Hepatocyte (in vitro differentiated cells): ENCODE data around the gene KRTAP5-6. TPM values are rescaled to one million over a fixed set of nuclear protein-coding genes. Genes with fewer than 3 reads are reported as not detected.

Source experiments
- DNase-seq: peaks from one replicate; pipeline ENCODE4 v3.0.0-alpha.2; 2016; ENCODE audit warnings: low spot score
- H2AFZ ChIP-seq: fragments of 200-600 bp; sonication (generic); 2 replicates; pipeline ENCODE4 v1.6.0; 2016; ENCODE audit warnings: antibody characterized with exemption, mild to moderate bottlenecking
- H3K27ac ChIP-seq: fragments of 200-600 bp; sonication (generic); 2 replicates; pipeline ENCODE4 v1.5.1; 2016; ENCODE audit warnings: mild to moderate bottlenecking
- H3K27me3 ChIP-seq: fragments of 200-600 bp; sonication (generic); 2 replicates; pipeline ENCODE4 v1.6.1; 2016
- H3K36me3 ChIP-seq: fragments of 200-600 bp; sonication (generic); replicated peaks from 2 replicates; pipeline ENCODE4 v1.5.1; 2016; ENCODE audit warnings: low read depth; ENCODE audit not compliant: insufficient read depth
- H3K4me1 ChIP-seq: fragments of 200-600 bp; sonication (generic); 2 replicates; pipeline ENCODE4 v1.5.1; 2016; ENCODE audit warnings: mild to moderate bottlenecking, moderate library complexity; ENCODE audit not compliant: insufficient read depth
- H3K4me2 ChIP-seq: fragments of 200-600 bp; sonication (generic); 2 replicates; pipeline ENCODE4 v1.6.0; 2016
- H3K4me3 ChIP-seq: fragments of 200-600 bp; sonication (generic); 2 replicates; pipeline ENCODE4 v1.5.1; 2016; ENCODE audit warnings: mild to moderate bottlenecking
- H3K79me2 ChIP-seq: fragments of 200-600 bp; sonication (generic); 2 replicates; pipeline ENCODE4 v1.6.0; 2017; ENCODE audit warnings: mild to moderate bottlenecking
- H3K9me2 ChIP-seq: fragments of 200-600 bp; sonication (generic); replicated peaks from 2 replicates; pipeline ENCODE4 v1.6.0; 2017; ENCODE audit warnings: mild to moderate bottlenecking; ENCODE audit not compliant: insufficient read depth
- H3K9me3 ChIP-seq: fragments of 200-600 bp; sonication (generic); 2 replicates; pipeline ENCODE4 v1.5.1; 2016; ENCODE audit warnings: low read depth, mild to moderate bottlenecking
- H4K20me1 ChIP-seq: fragments of 200-600 bp; sonication (generic); 2 replicates; pipeline ENCODE4 v1.6.0; 2016; ENCODE audit warnings: mild to moderate bottlenecking; ENCODE audit not compliant: insufficient read depth, poor library complexity, severe bottlenecking
- CTCF ChIP-seq: fragments of 200-600 bp; sonication (generic); IDR thresholded peaks from 2 replicates; pipeline ENCODE4 v1.5.1; 2016; ENCODE audit warnings: antibody characterized with exemption, mild to moderate bottlenecking; ENCODE audit not compliant: poor library complexity
- EZH2 ChIP-seq: fragments of 200-600 bp; sonication (generic); IDR thresholded peaks from 2 replicates; pipeline ENCODE4 v1.6.1; 2016; ENCODE audit warnings: antibody characterized with exemption, mild to moderate bottlenecking, borderline replicate concordance
- EZH2phosphoT487 ChIP-seq: fragments of 200-600 bp; sonication (generic); IDR thresholded peaks from one replicate; pipeline ENCODE4 v1.6.1; 2018; ENCODE audit warnings: antibody characterized with exemption, mild to moderate bottlenecking, low read depth, moderate library complexity; ENCODE audit not compliant: unreplicated experiment, severe bottlenecking
- WGBS: methylation state at CpG from one replicate; pipeline ENCODE4 v1.1.6; 2016; ENCODE audit warnings: low lambda C conversion rate; ENCODE audit errors: missing lambda C conversion rate; 5-methylcytosine and 5-hydroxymethylcytosine counted together
- polyA plus RNA-seq: library from polyadenylated mRNA; unstranded; fragments of >200 nt; fragmentation: Nextera tagmentation; extraction: Ambion mirVana; gene quantifications from 2 replicates; pipeline ENCODE4 v1.2.1, GENCODE V29; 2016
- total RNA-seq: library from RNA; depleted of rRNA; stranded (reverse); fragments of >200 nt; gene quantifications from 2 replicates; pipeline ENCODE4 v1.2.3, GENCODE V29; 2014

KRTAP5-6 gene
- total and polyA plus RNA-seq, 2 experiments from 2014 or later, result not detected

DNA sequence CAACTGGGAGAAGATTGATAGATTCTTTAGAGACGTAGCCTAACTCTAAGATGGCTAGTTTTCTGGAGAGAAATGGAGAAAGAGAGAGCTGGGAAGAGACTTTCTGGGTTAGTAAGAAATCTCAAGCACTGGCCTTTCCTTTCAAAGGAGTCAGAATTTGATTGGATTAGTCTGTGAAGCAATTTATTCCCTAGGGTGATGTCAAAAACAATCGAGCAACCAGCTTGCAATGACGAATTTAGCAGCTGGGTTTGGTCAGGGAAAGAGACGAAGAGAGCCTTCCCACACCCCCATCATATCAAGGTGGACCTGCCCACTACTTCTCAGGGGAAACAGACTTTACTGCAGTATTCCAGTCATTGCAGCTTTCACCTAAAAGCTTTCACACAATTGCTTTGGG, 10.8 kb downstream of the KRTAP5-6 start:
- Histone ChIP-seq H3K9me2 (no peaks in the 10 kb centered on the region), H4K20me1 (no peaks in the 10 kb centered on the region), H3K27me3 (no peaks in the 10 kb centered on the region), H3K27ac (no peak overlapping the region), H3K9me3 (no peaks in the 10 kb centered on the region), H3K4me2 (no peak overlapping the region), H2AFZ (no peak overlapping the region), H3K79me2 (no peaks in the 10 kb centered on the region), H3K36me3 (no peaks in the 10 kb centered on the region), H3K4me1 (peaks cover 7% of the 10 kb centered on the region), H3K4me3 (no peak overlapping the region)
- WGBS, result 35% methylated on average over 4 of the region's 4 CpGs
- no peak for DNase-seq
- no peak for TF ChIP-seq CTCF
- TF ChIP-seq EZH2, result no peak
- no peak for TF ChIP-seq EZH2phosphoT487

DNA sequence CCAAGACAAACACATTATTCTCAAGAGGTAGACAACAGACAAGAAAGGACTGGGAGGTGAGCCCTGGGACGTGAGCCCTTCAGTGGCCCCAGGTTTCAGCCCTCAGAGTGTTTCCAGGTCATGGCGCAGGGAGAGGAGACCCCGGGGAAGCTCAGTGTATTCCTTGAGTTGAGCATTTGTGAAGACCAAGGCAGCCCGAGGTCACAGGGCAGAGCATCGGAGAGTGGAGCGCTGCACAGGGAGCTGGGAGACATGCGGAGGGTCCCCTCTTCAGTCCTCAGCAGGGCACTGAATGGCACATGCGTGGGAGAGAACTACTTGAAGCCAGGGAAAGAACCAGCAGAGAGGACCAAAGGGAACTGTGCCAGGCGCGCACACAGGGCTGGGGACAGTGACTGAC, 11.7 kb downstream of the KRTAP5-6 start:
- no peak overlapping the region for H3K27ac ChIP-seq
- no peak overlapping the region for H3K4me3 ChIP-seq
- H3K9me3 ChIP-seq, result no peaks in the 10 kb centered on the region
- H4K20me1 ChIP-seq, result no peaks in the 10 kb centered on the region
- TF ChIP-seq EZH2phosphoT487 (no peak), CTCF (no peak), EZH2 (no peak)
- H2AFZ ChIP-seq, result no peak overlapping the region
- no peaks in the 10 kb centered on the region for H3K9me2 ChIP-seq
- H3K79me2 ChIP-seq, result no peaks in the 10 kb centered on the region
- H3K27me3 ChIP-seq, result no peaks in the 10 kb centered on the region
- H3K4me2 ChIP-seq, result no peak overlapping the region
- no peaks in the 10 kb centered on the region for H3K36me3 ChIP-seq
- 94% methylated on average over 10 of the region's 10 CpGs for WGBS
- peaks cover 7% of the 10 kb centered on the region for H3K4me1 ChIP-seq
- DNase-seq, result no peak

DNA sequence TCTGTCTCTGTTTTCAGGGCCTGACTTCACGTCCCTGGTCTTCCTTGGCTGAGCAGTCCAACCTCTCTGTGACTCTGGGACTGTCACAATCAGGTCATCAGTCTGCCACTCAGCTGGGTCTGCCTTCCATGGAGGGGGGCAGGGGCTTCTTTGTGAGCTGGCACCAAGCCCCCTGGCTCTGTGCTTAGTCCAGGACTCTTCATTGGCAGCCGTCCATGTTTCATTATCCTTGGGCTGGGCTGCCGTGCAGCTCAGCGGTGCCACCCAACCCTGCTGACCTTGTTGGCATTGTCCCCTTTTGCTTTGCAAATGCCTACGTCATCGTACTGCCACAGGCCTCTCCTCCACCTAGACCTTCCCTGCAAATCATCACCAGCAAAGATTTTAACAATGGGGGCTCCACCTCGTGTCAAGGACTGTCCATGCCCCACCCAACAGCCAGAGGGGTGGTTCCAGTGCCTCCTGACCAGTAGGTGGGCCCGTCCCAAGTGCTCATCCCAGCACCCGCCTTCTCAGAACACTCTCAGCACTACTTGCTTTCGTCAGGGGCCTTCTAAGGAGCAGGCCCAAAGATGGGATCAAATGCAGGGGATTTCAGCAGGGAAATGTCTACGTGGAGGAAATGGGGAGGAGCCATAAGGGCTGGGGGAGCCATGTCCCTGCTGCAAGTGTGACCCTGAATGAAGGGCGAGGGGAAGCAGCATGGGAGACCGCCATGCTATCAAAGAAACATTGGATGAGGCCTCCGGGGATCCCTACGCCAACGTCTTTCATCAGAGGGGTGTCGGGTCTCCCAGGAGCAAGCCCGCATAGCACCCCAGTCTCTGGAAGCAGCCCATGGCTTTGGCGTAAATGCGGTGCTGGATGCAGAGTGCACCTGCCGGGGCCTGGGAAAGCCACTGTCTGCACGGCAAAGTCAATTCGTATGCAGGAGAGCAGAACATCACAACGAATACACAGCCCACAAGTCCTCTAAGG, 18.2 kb downstream of the KRTAP5-6 start:
- DNase-seq, result no peak
- no peaks in the 10 kb centered on the region for H3K9me2 ChIP-seq
- no peaks in the 10 kb centered on the region for H3K79me2 ChIP-seq
- H3K4me2 ChIP-seq, result no peak overlapping the region
- no peaks in the 10 kb centered on the region for H3K27me3 ChIP-seq
- no peak overlapping the region for H3K27ac ChIP-seq
- TF ChIP-seq EZH2, result no peak
- no peak for TF ChIP-seq CTCF
- no peaks in the 10 kb centered on the region for H3K9me3 ChIP-seq
- no peak overlapping the region for H3K4me3 ChIP-seq
- 91% methylated on average over 23 of the region's 24 CpGs for WGBS
- H4K20me1 ChIP-seq, result no peaks in the 10 kb centered on the region
- no peak overlapping the region for H2AFZ ChIP-seq
- no peaks in the 10 kb centered on the region for H3K36me3 ChIP-seq
- H3K4me1 ChIP-seq, result no peaks in the 10 kb centered on the region
